EL (cell line): ENCODE data around the gene HELZ.
"Not testable (repeated sequence)": the region's sequence is repeated elsewhere in the genome, so short reads cannot be mapped to it uniquely, and the experiment has no call there.

Experiments
- DNase-seq: peaks from one replicate; pipeline ENCODE4 v3.0.0-alpha.2; 2016

HELZ gene

DNA sequence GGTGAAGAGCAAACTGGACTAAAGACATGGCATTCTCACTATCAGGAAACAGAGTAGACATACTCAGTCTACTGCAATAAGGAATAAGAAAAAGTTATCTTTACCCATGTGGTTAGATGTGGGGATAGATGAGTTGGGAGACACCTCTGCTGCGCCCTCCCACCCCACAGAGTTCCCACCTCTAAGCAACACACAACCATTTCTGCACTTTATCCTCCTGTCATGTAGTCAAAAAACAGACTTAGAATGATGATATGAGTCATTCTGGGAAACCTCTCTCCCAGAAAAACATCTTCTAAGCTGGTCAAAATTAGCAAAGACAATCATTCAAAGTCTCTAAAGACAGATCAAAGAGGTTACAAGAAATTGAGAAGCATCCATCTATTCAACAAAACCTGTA is 105.7 kb downstream of the HELZ start:
- DNase-seq: peak; percentile 3

DNA sequence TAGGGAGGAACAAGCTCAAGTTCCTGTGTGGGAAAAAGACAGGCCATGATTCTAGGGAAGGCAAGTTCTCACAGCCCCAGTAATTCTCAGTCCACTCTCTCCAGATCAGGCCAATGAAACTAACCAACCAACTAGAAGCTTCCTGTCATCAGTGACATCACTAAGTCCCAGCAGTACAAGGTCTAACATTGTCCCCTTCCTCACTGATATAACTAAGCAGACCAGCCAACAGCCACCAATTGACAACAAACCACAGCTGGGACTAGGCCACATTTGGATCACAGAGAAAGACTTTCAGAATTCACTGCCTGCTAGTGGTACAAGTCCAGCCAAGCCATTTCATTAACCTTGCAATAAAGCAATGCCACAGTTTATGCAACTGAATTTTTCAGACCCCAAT is 106.6 kb downstream of the HELZ start:
- no peak for DNase-seq

DNA sequence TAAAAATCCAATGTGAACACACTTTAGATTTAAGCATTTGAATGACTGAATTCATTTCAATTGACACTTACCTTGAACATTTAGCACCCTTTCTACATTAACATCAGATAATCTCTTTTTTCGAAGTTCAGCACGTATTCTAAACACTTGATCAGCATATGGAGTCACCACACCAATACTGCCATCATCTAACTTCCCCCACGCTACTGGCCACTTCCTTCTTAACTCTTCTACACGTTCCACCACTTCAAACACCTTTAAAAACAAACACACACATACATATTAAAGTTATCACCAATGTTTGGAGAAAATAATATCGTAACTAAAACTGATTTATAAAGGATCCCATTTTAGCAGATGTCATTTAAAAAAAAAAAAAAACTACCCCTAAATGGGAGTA is 107.1 kb downstream of the HELZ start:
- no peak for DNase-seq

- peak; percentile 65 for DNase-seq
Observed at GRCh38 chr17:67137026-67137370, 108.0 kb downstream of the HELZ start.

- peak; percentile 64 for DNase-seq
Observed at GRCh38 chr17:67136191-67137025, 108.6 kb downstream of the HELZ start.

- DNase-seq: no peak
Observed at GRCh38 chr17:67133161-67133560, 111.8 kb downstream of the HELZ start.

DNA sequence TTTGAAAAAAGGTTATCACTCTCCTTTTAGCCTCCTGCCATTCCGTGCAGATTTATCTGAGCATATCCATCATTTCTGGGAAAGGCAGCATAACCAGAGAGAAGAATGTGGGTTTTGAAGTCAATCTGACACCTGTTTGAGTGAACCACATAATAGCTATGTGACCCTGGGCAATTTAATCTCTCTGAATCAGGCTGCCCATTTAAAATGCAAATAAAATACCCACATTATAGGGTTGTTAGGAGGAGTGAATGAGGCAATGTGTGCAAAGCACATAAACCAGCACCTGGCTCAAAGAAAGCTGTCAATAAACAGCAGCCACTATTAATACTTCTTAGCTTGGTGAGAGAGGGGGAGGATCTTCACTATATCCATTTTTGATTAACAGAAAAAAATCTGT is 112.6 kb downstream of the HELZ start:
- no peak for DNase-seq

DNA sequence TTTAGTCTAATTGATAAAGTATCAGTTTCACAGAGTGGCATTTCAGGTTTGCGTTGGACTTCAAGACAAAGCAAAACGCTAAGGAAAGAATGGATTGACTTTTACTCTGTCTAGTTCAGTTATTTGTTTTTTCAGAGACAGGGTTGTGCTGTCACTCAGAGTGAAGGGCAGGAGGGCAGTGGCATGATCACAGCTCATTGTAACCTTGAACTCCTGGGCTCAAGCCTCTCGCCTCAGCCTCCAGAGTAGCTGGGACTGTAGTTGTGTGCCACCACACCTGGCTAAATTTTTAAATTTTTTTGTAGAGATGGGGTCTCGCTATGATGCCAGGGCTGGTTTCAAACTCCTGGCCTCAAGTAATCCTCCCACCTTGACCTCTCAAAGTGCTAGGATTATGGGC is 114.2 kb downstream of the HELZ start:
- no peak for DNase-seq

DNA sequence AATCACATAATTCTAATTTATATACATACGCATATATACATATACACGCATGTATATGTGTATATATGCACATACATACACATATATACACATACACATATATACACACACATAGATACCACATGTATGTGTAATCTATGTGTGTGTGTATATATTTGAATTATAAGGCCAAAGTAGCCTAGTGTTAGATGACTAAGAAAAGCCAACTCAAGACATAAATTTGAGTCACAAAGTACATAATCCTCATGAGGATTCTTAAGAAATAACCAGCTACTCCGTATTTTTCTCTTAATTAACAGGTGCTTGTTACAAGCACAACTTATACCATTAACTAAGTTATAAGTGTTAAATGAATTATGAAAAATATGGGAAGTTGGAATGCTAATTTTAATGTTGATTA is 115.7 kb downstream of the HELZ start:
- DNase-seq: no peak

DNA sequence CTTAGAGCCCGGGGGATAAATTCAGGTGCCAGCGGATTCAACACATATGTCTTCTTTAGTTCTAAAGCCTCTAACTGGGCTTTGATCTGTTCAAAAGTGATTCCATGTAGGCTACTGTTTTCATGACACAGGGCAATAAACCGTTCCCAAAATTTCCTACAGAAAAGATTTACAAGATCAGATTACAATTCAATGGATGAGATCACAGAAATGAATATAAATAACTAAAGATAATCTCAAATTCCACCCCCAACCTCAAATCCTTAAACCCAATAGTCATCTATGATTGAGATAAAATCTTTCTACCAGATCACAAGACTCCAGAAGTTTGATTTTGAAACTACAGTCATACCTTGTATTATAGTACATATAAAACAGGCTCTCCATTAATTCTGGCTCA is 116.3 kb downstream of the HELZ start:
- DNase-seq: no peak

GRCh38 chr17:67127925-67128324 is 117.1 kb downstream of the HELZ start:
- no peak for DNase-seq

DNA sequence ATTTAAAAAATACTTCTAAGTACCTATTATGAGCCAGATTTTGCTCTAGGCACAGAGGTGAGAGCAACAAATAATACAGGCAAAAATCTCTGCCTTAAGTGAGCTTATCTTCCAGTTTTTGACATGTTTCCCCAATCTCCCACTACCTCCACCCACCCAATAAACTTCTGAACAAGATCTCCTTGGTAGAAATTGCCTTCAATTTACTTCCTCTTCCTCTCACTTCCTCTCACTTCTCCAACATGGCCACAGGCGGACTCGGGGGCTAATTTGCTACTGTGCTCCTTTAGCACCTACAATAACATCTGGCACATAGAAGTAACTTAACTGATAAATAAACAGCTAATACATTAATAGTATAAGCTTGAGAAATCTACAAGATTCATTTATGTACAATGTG is 118.0 kb downstream of the HELZ start:
- no peak for DNase-seq

- not testable (repeated sequence) for DNase-seq
Observed at GRCh38 chr17:67126543-67126942, 118.5 kb downstream of the HELZ start.

DNA sequence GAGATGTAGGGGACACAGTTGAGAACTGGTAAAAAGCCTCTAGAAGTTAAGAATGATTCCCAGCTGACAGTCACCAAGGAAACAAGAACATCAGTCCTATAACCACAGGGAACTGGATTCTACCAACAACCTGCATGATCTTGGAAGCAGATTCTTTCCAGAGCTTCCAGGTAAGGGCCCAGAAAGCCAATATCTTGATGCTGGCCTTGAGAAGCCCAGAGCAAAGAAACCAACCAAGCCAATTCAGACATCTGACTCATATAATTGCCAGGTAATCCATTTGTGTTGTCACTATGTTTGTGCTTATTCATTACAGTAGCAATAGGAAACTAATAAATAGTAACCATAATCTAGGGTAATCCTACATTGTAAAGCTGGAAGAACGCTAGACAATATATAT is 119.1 kb downstream of the HELZ start:
- DNase-seq: no peak

DNA sequence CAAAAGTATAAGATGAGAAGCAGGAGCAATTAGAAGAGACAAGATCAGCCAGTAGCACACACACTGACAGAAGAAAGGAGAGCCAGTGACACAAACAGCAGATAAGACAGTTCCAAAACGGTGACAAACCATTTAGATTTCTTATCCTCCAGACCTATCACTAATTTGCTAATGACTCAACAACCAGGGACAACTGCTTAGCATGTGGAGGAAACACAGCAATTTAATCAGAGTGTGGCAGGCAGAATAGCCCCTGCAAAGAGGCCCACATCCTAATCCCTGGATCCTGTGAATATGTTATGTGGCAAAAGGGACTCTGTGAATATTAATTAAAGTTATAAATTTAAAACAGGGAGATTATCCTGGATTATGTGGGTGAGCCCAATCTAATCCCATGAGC is 119.6 kb downstream of the HELZ start:
- DNase-seq: no peak

DNA sequence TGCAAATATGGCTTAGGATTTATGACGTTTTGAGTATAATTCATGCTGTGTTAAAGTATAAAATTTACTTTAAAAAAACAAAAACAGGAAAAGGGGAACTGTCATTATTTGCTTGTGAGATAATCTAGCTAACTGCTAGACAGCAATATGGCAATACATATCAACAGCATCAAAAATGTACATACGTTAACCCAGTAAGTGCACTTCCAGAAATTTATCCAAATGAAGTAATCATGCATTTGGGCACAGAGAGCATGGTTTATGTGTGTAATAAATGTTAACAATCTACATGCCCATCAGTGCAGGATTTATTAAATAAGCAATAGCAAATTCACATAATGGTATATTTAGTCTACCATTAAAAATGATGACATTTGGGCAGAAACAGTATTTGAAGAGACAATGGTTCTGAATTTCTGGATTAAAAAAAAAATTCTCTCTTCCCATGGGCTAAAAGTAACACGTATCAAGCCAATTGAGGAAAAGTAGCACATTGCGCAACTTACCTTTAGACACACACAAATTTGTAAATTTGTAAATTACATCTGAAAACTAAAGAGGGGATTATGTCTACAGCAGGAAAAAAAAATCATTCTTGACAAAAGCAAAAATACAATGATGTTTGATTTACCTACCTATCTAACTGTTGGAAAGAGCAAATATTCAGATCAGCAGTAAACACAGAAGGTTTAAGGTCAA is 120.4 kb downstream of the HELZ start:
- no peak for DNase-seq

GRCh38 chr17:67123699-67124098 is 121.3 kb downstream of the HELZ start:
- DNase-seq: no peak

DNA sequence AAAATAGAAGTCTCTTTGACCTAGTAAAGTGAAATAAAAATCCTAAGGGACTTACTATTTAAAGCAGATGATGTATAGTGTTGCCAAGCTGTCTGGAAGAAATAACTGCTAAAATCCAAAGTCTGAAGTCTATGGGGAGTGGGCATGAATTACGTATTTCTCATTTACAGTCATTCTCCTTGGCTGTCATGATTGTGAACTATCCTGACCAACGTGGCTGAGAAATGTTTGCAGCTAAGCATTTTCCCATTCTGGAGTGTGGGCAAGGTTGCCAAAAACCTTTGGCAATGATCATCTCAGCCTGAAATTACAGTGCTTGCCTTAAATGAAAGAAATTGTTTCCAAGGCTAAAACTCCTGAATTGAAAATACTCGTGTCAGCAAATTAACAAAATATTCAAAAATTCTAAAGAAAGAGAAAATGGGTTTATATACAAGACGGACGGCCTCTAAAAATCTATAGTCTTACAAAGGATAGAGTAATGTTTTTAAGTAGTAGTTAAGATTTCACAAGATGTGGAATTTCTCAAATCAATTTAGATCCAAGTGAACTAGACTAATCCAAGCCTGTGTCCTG is 123.6 kb downstream of the HELZ start:
- no peak for DNase-seq

DNA sequence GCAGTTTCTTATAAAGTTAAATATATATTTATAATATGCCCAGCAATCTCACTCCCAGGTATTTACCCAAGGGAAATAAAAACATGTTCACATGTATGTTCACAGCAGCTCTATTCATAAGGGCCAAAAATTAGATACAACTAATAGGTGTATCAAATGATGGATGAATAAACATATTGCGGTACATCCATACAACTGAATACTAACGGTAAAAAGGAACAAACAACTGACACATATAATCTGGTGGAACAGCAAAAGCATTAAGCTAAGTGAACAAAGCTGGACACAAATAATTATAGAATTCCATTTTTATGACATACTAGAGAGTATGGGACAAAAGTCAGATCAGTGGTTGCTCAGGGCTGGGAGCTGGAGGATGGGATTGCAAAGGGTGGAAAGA is 125.9 kb downstream of the HELZ start:
- no peak for DNase-seq

DNA sequence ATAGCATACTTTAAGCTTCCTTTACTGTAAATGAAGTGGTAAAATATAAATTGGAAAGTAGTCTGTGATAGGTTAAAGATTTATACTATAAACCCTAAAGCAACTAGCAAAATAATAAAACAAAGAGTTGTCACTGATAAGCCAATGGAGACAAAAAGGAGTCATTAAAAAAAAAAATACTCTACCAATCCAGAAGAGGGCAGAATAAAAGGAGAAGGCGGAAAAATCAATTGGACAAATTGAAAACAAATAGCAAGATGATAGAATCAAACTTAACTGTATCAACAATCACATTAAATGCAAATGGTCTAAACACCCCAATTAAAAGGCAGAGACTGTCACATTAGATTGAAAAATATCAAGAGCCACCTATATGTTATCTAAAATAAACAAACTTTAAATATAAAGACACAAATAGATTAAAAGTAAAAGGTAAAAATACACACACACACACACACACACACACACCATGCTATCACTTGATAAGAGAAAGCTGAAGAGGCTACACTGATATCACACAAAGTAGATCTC is 128.9 kb downstream of the HELZ start:
- no peak for DNase-seq

- DNase-seq: no peak
Observed at GRCh38 chr17:67115401-67115800, 129.6 kb downstream of the HELZ start.

- no peak for DNase-seq
Observed at GRCh38 chr17:67113486-67113885, 131.5 kb downstream of the HELZ start.

DNA sequence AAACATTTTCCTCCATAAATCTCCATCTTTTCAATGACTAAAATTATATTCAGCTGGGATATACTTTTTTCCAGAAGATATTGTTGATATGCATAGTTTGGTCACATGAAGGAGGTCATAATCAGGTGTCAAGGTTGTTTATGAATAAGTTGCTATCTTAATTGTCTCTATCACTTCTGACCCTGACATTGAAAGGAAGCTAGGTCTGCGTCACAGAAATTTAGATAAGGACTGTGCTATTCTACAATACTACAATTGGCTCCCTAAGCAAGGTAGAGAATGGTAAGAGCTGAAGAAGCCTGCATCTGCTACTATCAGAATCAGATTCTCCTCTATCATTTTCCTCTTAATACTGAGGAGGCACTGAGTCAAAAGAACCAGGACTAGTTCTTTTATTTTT is 133.2 kb downstream of the HELZ start:
- DNase-seq: no peak

GRCh38 chr17:67111327-67111726 is 133.7 kb downstream of the HELZ start:
- no peak for DNase-seq
